ENCODE results near the gene KCNH4.

DNA sequence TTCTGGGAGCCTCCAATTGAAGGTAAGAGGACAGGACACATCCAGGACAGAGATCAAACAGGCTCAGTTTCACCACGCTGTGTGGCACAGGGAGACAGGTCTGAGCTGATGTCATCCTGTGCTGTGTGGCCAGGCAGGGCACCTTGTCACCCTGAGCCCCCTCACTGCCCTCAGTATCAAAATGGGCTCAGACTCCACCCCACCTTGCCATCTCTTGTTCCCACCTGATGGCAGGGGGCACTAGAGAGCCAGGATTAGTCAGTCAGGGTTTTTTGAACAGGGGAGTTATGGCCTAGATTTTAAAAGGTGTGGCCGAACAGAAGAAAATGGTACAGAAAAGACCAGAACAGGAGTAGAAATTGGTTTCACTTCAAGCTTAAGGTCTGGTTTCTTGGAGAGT, 62.4 kb downstream of the KCNH4 start:
- TF ChIP-seq TCF3 (CRISPR knock-in tag; IDR thresholded peaks at IDR 0.05) (no peak), HMGXB4 (CRISPR knock-in tag; IDR thresholded peaks at IDR 0.05) (no peak), ZBTB34 (CRISPR knock-in tag; IDR thresholded peaks at IDR 0.05) (no peak), MXI1 (IDR thresholded peaks at IDR 0.05; ENCODE audit: low read depth, low read length) (no peak), MAFF (IDR thresholded peaks at IDR 0.05; ENCODE audit: low read length) (no peak), NFIC (IDR thresholded peaks at IDR 0.05) (no peak), ELK1 (CRISPR knock-in tag; IDR thresholded peaks at IDR 0.05) (no peak), RBBP5 (IDR thresholded peaks at IDR 0.05; ENCODE audit: borderline replicate concordance, insufficient read depth, low read length, poor library complexity, severe bottlenecking) (no peak), ZNF224 (CRISPR knock-in tag; IDR thresholded peaks at IDR 0.05) (no peak), YY1 (IDR thresholded peaks at IDR 0.05; ENCODE audit: borderline replicate concordance in 1 of 3, control insufficient read depth in 1 of 3, extremely low read depth in 1 of 3, insufficient read depth in 3 of 3, insufficient read length in 1 of 3, insufficient replicate concordance in 2 of 3, low read depth in 1 of 3, low read length in 2 of 3) (no peak), PHF8 (IDR thresholded peaks at IDR 0.05; ENCODE audit: borderline replicate concordance, low read length) (no peak), SP1 (CRISPR knock-in tag; IDR thresholded peaks at IDR 0.05) (no peak), E2F4 (CRISPR knock-in tag; IDR thresholded peaks at IDR 0.05; ENCODE audit: low read depth) (no peak)
- TF ChIP-seq, protein P1, sequence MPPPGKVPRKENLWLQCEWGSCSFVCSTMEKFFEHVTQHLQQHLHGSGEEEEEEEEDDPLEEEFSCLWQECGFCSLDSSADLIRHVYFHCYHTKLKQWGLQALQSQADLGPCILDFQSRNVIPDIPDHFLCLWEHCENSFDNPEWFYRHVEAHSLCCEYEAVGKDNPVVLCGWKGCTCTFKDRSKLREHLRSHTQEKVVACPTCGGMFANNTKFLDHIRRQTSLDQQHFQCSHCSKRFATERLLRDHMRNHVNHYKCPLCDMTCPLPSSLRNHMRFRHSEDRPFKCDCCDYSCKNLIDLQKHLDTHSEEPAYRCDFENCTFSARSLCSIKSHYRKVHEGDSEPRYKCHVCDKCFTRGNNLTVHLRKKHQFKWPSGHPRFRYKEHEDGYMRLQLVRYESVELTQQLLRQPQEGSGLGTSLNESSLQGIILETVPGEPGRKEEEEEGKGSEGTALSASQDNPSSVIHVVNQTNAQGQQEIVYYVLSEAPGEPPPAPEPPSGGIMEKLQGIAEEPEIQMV (tag; conservative IDR thresholded peaks at IDR 0.05; ENCODE audit: low read depth): no peak

Data from K562 (cell line).